IMR-90 (cell line): ENCODE results near the gene NUDCD2. TPM values are rescaled to one million over a fixed set of nuclear protein-coding genes. Genes with fewer than 3 reads are reported as not detected.

Source experiments
- ATAC-seq: fragments of 200-7000 bp; cut with Tn5 transposase; 2 replicates; pipeline ENCODE4 v1.9.1; 2020; ENCODE audit warnings: low read depth, mild to moderate bottlenecking, moderate library complexity
- BruUV-seq: library from RNA; stranded (reverse); fragments of 400-500 nt; replicated peaks from 2 replicates; lab custom pipeline; 2021; lab: Mats Ljungman, UMichigan
- CTCF ChIA-PET: fragments of 300-600 bp; formaldehyde crosslinking; extraction: SDS; loops from one replicate; lab custom pipeline; 2021; ENCODE audit warnings: antibody characterized with exemption; lab: Yijun Ruan, JAX
- POLR2A ChIA-PET: fragments of 300-600 bp; sonication (Branson Sonifier 250); formaldehyde crosslinking; loops from one replicate; lab custom pipeline; 2022; ENCODE audit warnings: antibody characterized with exemption; ENCODE audit not compliant: unreplicated experiment; lab: Charles Lee
- DNase-seq: peaks from one replicate; pipeline ENCODE4 v3.0.0; 2013
- H2AFZ ChIP-seq: replicated peaks from 2 replicates; pipeline ENCODE3; 2013; ENCODE audit warnings: low read length, mild to moderate bottlenecking; ENCODE audit not compliant: poor library complexity
- H2AK5ac ChIP-seq: 2 replicates; pipeline ENCODE4 v1.6.1; 2013; ENCODE audit warnings: low read depth, low read length, inconsistent platforms
- H2AK9ac ChIP-seq: replicated peaks from 2 replicates; pipeline ENCODE3; 2013; ENCODE audit warnings: mild to moderate bottlenecking, low read depth, low read length, moderate library complexity; ENCODE audit not compliant: poor library complexity
- H2BK120ac ChIP-seq: 2 replicates; pipeline ENCODE4 v1.6.1; 2013; ENCODE audit warnings: low read depth, low read length, inconsistent platforms
- H2BK15ac ChIP-seq: 3 replicates; pipeline ENCODE4 v1.6.1; 2013; ENCODE audit warnings: low read depth, low read length, inconsistent platforms
- H2BK20ac ChIP-seq: 2 replicates; pipeline ENCODE4 v1.6.1; 2013; ENCODE audit warnings: low read depth, mild to moderate bottlenecking, inconsistent platforms, low read length, moderate library complexity
- H2BK5ac ChIP-seq: 2 replicates; pipeline ENCODE4 v1.6.1; 2013; ENCODE audit warnings: mild to moderate bottlenecking, low read depth, low read length, inconsistent platforms; ENCODE audit not compliant: poor library complexity, severe bottlenecking
- H3K14ac ChIP-seq: replicated peaks from 2 replicates; pipeline ENCODE4 v1.6.1; 2013; ENCODE audit warnings: low read depth, low read length, inconsistent platforms
- H3K18ac ChIP-seq: 2 replicates; pipeline ENCODE4 v1.6.1; 2013; ENCODE audit warnings: low read depth, low read length, control low read depth
- H3K23ac ChIP-seq: 2 replicates; pipeline ENCODE4 v1.6.1; 2013; ENCODE audit warnings: low read depth, low read length, inconsistent platforms
- H3K27ac ChIP-seq: 2 replicates; pipeline ENCODE4 v1.5.1; 2013; ENCODE audit warnings: mild to moderate bottlenecking, control low read depth, low read length; ENCODE audit not compliant: insufficient read depth
- H3K27me3 ChIP-seq: 2 replicates; pipeline ENCODE4 v1.6.1; 2013; ENCODE audit warnings: low read length; ENCODE audit not compliant: control insufficient read depth, insufficient read depth
- H3K36me3 ChIP-seq: 2 replicates; pipeline ENCODE4 v1.6.1; 2013; ENCODE audit warnings: low read length, mixed read lengths; ENCODE audit not compliant: control insufficient read depth, insufficient read depth
- H3K4ac ChIP-seq: 2 replicates; pipeline ENCODE4 v1.6.1; 2013; ENCODE audit warnings: low read depth, low read length, inconsistent platforms
- H3K4me1 ChIP-seq: 2 replicates; pipeline ENCODE4 v1.6.1; 2013; ENCODE audit warnings: low read length, mixed read lengths; ENCODE audit not compliant: control insufficient read depth, insufficient read depth
- H3K4me2 ChIP-seq: 2 replicates; pipeline ENCODE4 v1.6.1; 2013; ENCODE audit warnings: low read depth, mild to moderate bottlenecking, control low read depth, low read length, moderate library complexity
- H3K4me3 ChIP-seq: 2 replicates; pipeline ENCODE4 v1.5.1; 2013; ENCODE audit warnings: low read depth, mild to moderate bottlenecking, control low read depth, low read length, moderate library complexity; ENCODE audit not compliant: insufficient read depth
- H3K56ac ChIP-seq: 2 replicates; pipeline ENCODE4 v1.6.1; 2013; ENCODE audit warnings: low read length, inconsistent platforms; ENCODE audit not compliant: insufficient read depth; ENCODE audit errors: extremely low read depth
- H3K79me1 ChIP-seq, 2 experiments: 2 replicates each; pipeline ENCODE4 v1.6.1; 2013; ENCODE audit warnings: low read length in 2 of 2, inconsistent platforms in 1 of 2, low read depth in 1 of 2
- H3K9ac ChIP-seq: 2 replicates; pipeline ENCODE4 v1.6.1; 2013; ENCODE audit warnings: low read depth, low read length, control low read depth
- H3K9me1 ChIP-seq: 2 replicates; pipeline ENCODE4 v1.6.1; 2013; ENCODE audit warnings: low read length, inconsistent platforms; ENCODE audit not compliant: insufficient read depth
- H3K9me3 ChIP-seq: 2 replicates; pipeline ENCODE4 v1.6.1; 2013; ENCODE audit warnings: low read length; ENCODE audit not compliant: control insufficient read depth, insufficient read depth
- H4K20me1 ChIP-seq: 2 replicates; pipeline ENCODE4 v1.6.1; 2013; ENCODE audit warnings: low read length, inconsistent platforms; ENCODE audit not compliant: insufficient read depth
- H4K5ac ChIP-seq: 2 replicates; pipeline ENCODE4 v1.6.1; 2013; ENCODE audit warnings: mild to moderate bottlenecking, low read depth, low read length, control low read depth
- H4K8ac ChIP-seq, 2 experiments: 2 replicates each; pipeline ENCODE4 v1.6.1; 2013; ENCODE audit warnings: low read depth in 2 of 2, low read length in 2 of 2, control low read depth in 1 of 2, inconsistent platforms in 1 of 2
- H4K91ac ChIP-seq: 2 replicates; pipeline ENCODE4 v1.6.1; 2013; ENCODE audit warnings: low read depth, low read length, inconsistent platforms; ENCODE audit not compliant: insufficient read depth
- BHLHE40 ChIP-seq: fragments of 150-350 bp; IDR thresholded peaks from 2 replicates; pipeline ENCODE4 v1.6.1; 2016; ENCODE audit warnings: mild to moderate bottlenecking, low read depth, low read length
- MAFK ChIP-seq: IDR thresholded peaks from 2 replicates; pipeline ENCODE4 v1.6.1; 2012; ENCODE audit warnings: low read depth, low read length, improper control_type of control experiment
- MXI1 ChIP-seq: IDR thresholded peaks from 2 replicates; pipeline ENCODE4 v1.6.1; 2012; ENCODE audit warnings: low read depth, mild to moderate bottlenecking, low read length, moderate library complexity, borderline replicate concordance
- POLR2A ChIP-seq: IDR thresholded peaks from 2 replicates; pipeline ENCODE4 v1.6.1; 2012; ENCODE audit warnings: mild to moderate bottlenecking, low read depth, low read length
- RAD21 ChIP-seq: IDR thresholded peaks from 2 replicates; pipeline ENCODE4 v1.6.1; 2012; ENCODE audit warnings: low read length, improper control_type of control experiment
- RCOR1 ChIP-seq: IDR thresholded peaks from 2 replicates; pipeline ENCODE4 v1.6.1; 2012; ENCODE audit warnings: mild to moderate bottlenecking, low read length, improper control_type of control experiment; ENCODE audit not compliant: insufficient replicate concordance
- SMC3 ChIP-seq: fragments of 150-350 bp; IDR thresholded peaks from 2 replicates; pipeline ENCODE4 v1.6.1; 2016; ENCODE audit warnings: low read depth, mild to moderate bottlenecking, antibody characterized with exemption, low read length, moderate library complexity
- WGBS, 2 experiments: methylation state at CpG; one replicate each; pipeline versions ENCODE4 v1.1.5 to v1.1.7; 2013; ENCODE audit warnings: missing lambda C conversion rate in 2 of 2; ENCODE audit not compliant: insufficient read length in 1 of 2; ENCODE audit errors: extremely low coverage in 2 of 2; 5-methylcytosine and 5-hydroxymethylcytosine counted together
- dilution Hi-C: fragments of 300-500 bp; cut with HindIII; formaldehyde crosslinking; loops from one replicate; pipeline ENCODE4 v1.14.3; 2018; ENCODE audit warnings: low sequenced_read_pairs; ENCODE audit not compliant: unreplicated experiment
- in situ Hi-C: fragments of 300-500 bp; cut with MboI; formaldehyde crosslinking; loops from 3 replicates; pipeline ENCODE4 v1.14.3; 2019; ENCODE audit warnings: low sequenced_read_pairs, inconsistent platforms, mixed read lengths
- intact Hi-C: fragments of 100-400 bp; cut with micrococcal nuclease; formaldehyde crosslinking; loops from 2 replicates; pipeline ENCODE4 v1.10.0; 2022
- polyA plus RNA-seq, 3 experiments: library from polyadenylated mRNA; depleted of rRNA; stranded (reverse); fragments of >200 nt; gene quantifications; 2 replicates each; pipeline ENCODE4 v1.2.3, GENCODE V29; 2012; ENCODE audit warnings: low replicate concordance in 1 of 3
- total RNA-seq: library from RNA; depleted of rRNA; stranded (reverse); fragments of >200 nt; gene quantifications from 2 replicates; pipeline ENCODE4 v1.2.3, GENCODE V29; 2012
- TF ChIP-seq, protein P1 (sequence below): fragments of 150-350 bp; IDR thresholded peaks from 2 replicates; pipeline ENCODE4 v1.6.1; 2017; ENCODE audit warnings: mild to moderate bottlenecking, antibody characterized with exemption, low read length, low read depth
- TF ChIP-seq, protein P2 (sequence below): conservative IDR thresholded peaks from 2 replicates; pipeline ENCODE4 v1.5.1; 2012; ENCODE audit warnings: mild to moderate bottlenecking, low read depth, low read length, improper control_type of control experiment

NUDCD2 gene
- total and polyA plus RNA-seq, 2 of the 4 experiments (the other 2 are of a cell fraction), result 3.0 to 3.5 TPM

DNA sequence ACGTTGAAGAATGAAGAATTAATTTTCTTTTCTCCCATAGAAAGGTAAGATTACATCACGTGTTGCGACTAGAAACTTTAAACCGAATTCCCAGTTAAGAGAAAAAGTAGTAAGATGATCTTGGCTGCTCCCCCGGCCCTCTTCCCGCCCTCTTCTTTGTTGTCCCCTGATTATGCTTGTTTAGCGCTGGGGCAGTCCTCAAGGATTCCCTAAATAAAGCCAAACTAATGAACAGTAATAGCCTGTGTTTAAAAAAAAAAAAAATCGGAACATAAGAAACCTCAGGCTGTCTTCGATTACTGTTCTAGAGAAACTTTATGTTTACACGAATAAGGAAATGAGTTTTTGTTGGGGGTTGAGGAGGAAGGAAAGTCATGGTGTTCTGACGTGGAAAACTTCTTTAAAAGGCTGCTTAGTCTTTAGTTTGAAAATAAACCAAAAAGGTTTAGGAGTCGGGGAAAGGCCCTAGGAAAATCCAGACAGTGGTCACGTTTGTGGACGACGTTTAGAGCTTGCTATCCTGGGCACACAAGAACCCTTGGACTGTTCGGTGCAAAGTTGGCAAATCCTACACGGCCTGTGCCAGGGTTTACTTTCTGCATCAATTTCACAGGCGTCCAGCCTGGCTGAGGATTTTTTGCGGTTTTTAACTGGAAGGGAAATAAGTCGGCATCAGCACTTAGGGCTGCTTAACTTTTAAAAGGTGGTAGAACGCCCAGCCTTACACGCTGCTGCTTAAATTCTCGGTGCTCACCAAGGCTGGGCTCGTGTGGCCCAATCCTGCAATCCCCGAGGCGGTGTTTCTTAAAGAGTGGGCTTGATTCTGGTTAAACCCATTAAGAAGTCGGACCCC is 44.4 kb upstream of the NUDCD2 start:
- peak overlapping the region; percentile 86 for H2AFZ ChIP-seq
- peak overlapping the region; percentile 88 for H4K91ac ChIP-seq
- H2BK5ac ChIP-seq, result peak overlapping the region; percentile 88
- peak overlapping the region; percentile 88 for H3K14ac ChIP-seq
- no peaks in the 10 kb centered on the region for H3K9me1 ChIP-seq
- intact Hi-C loops, result loop anchor here (1.0 kb wide), 1 partner anchor 44 kb away; the partner anchor contains the start of genes HMMR and NUDCD2
- H3K4me1 ChIP-seq, result peaks cover 2% of the 10 kb centered on the region
- H4K20me1 ChIP-seq, result peaks cover 12% of the 10 kb centered on the region; the same call in 1 of the 2 replicates
- H3K4me3 ChIP-seq, result peak overlapping the region; percentile 49
- peak overlapping the region; percentile 25; the same call in 1 of the 3 replicates for H2BK15ac ChIP-seq
- dilution Hi-C loops, result no loop called here
- peak; percentile 48 for TF ChIP-seq MAFK
- TF ChIP-seq MXI1, result no peak
- TF ChIP-seq, protein P1, sequence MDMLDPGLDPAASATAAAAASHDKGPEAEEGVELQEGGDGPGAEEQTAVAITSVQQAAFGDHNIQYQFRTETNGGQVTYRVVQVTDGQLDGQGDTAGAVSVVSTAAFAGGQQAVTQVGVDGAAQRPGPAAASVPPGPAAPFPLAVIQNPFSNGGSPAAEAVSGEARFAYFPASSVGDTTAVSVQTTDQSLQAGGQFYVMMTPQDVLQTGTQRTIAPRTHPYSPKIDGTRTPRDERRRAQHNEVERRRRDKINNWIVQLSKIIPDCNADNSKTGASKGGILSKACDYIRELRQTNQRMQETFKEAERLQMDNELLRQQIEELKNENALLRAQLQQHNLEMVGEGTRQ, result peak; percentile 50
- no peak for TF ChIP-seq RCOR1
- TF ChIP-seq BHLHE40, result no peak
- no peak for TF ChIP-seq SMC3
- no peak for TF ChIP-seq RAD21
- TF ChIP-seq, protein P2, sequence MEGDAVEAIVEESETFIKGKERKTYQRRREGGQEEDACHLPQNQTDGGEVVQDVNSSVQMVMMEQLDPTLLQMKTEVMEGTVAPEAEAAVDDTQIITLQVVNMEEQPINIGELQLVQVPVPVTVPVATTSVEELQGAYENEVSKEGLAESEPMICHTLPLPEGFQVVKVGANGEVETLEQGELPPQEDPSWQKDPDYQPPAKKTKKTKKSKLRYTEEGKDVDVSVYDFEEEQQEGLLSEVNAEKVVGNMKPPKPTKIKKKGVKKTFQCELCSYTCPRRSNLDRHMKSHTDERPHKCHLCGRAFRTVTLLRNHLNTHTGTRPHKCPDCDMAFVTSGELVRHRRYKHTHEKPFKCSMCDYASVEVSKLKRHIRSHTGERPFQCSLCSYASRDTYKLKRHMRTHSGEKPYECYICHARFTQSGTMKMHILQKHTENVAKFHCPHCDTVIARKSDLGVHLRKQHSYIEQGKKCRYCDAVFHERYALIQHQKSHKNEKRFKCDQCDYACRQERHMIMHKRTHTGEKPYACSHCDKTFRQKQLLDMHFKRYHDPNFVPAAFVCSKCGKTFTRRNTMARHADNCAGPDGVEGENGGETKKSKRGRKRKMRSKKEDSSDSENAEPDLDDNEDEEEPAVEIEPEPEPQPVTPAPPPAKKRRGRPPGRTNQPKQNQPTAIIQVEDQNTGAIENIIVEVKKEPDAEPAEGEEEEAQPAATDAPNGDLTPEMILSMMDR, result no peak
- TF ChIP-seq POLR2A, result no peak
- 0% methylated on average over 7 of the region's 27 CpGs; no CpG with 5 or more reads in 1 of the 2 experiments for WGBS, 2 experiments
- ChIA-PET CTCF (interaction anchor here (1.4 to 1.9 kb wide), 2 partner anchors 13 to 21 kb away, joined by 3 to 5 read pairs; no protein-coding TSS in a partner anchor), POLR2A (no interaction called here)
- peak overlapping the region; percentile 82 for H3K27ac ChIP-seq
- ATAC-seq, result peak; percentile 5
- H3K9me3 ChIP-seq, result no peaks in the 10 kb centered on the region
- peak overlapping the region; percentile 87 for H3K4me2 ChIP-seq
- peak overlapping the region; percentile 89 for H3K56ac ChIP-seq
- peak overlapping the region; percentile 14; the same call in 1 of the 2 replicates for H2BK20ac ChIP-seq
- H4K8ac ChIP-seq, result peak overlapping the region; percentile 76 to 78
- H2AK9ac ChIP-seq, result peak overlapping the region; percentile 85
- peaks cover 0 to 14% of the 10 kb centered on the region in 2 experiments; a peak in 2 of 4 replicates for H3K79me1 ChIP-seq
- peak overlapping the region; percentile 88 for H3K4ac ChIP-seq
- H3K18ac ChIP-seq, result peak overlapping the region; percentile 77
- in situ Hi-C loops, result no loop called here
- no peaks in the 10 kb centered on the region for H3K27me3 ChIP-seq
- BruUV-seq, result no TSS peak
- H2AK5ac ChIP-seq, result peak overlapping the region; percentile 3; the same call in 1 of the 2 replicates
- peak overlapping the region; percentile 80 for H3K23ac ChIP-seq
- peak; percentile 52 for DNase-seq
- peak overlapping the region; percentile 67 for H2BK120ac ChIP-seq
- peak overlapping the region; percentile 75 for H3K9ac ChIP-seq
- H4K5ac ChIP-seq, result peak overlapping the region; percentile 83
- H3K36me3 ChIP-seq, result no peaks in the 10 kb centered on the region
